PFSK-1 (cell line): ENCODE data around the gene THY1.

ENCODE experiments used
- POLR2AphosphoS5 ChIP-seq: IDR thresholded peaks from 2 replicates; pipeline ENCODE4 v1.6.1; 2012; ENCODE audit warnings: low read depth, mild to moderate bottlenecking, control low read depth, low read length, moderate library complexity
- SIN3A ChIP-seq: IDR thresholded peaks from 2 replicates; pipeline ENCODE4 v1.6.1; 2012; ENCODE audit warnings: mild to moderate bottlenecking, low read length, moderate library complexity, borderline replicate concordance; ENCODE audit not compliant: insufficient read depth
- TAF1 ChIP-seq: IDR thresholded peaks from 2 replicates; pipeline ENCODE4 v1.6.1; 2012; ENCODE audit warnings: low read length, control low read depth, borderline replicate concordance; ENCODE audit not compliant: insufficient read depth
- TF ChIP-seq, protein P1 (sequence below), 2 experiments: IDR thresholded peaks; 2 replicates each; pipeline versions ENCODE4 v1.6.1 to v1.8.0; 2011 to 2012; ENCODE audit warnings: low read depth in 2 of 2, low read length in 2 of 2, control low read depth in 1 of 2, inconsistent platforms in 1 of 2, mild to moderate bottlenecking in 1 of 2, moderate library complexity in 1 of 2; ENCODE audit not compliant: insufficient read depth in 1 of 2

DNA sequence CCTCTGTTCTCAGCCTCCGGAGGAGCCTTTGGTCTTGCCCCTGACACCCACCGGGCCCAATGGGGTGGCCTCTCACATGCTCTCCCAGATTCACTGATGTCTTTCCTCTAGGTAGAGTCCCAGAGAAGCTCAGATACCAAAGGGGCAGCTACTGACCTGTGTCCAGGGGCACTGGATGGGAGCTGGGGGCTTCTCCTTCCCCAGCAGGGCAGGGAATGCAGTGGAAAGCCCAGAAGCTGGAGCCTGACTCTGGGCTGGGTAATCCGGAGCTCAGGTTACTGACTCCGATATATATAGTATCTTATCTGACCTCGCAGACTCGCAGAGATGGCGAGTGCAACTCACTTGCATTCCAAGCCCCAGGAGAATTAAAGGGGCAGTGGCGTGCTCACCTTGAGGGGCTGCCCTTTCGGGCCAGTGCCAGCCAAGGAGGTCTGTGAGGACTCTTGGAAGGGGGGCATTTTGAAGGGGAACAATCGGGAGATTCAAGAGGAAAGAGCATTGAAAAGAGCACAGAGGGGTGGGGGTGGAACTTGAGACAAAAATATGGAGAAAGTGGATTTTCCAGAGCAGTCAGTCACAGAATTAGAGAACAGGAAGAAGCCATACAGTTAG lies 44.0 kb downstream of the THY1 start:
- TF ChIP-seq TAF1 (no peak), SIN3A (no peak), POLR2AphosphoS5 (no peak)
- TF ChIP-seq, protein P1, sequence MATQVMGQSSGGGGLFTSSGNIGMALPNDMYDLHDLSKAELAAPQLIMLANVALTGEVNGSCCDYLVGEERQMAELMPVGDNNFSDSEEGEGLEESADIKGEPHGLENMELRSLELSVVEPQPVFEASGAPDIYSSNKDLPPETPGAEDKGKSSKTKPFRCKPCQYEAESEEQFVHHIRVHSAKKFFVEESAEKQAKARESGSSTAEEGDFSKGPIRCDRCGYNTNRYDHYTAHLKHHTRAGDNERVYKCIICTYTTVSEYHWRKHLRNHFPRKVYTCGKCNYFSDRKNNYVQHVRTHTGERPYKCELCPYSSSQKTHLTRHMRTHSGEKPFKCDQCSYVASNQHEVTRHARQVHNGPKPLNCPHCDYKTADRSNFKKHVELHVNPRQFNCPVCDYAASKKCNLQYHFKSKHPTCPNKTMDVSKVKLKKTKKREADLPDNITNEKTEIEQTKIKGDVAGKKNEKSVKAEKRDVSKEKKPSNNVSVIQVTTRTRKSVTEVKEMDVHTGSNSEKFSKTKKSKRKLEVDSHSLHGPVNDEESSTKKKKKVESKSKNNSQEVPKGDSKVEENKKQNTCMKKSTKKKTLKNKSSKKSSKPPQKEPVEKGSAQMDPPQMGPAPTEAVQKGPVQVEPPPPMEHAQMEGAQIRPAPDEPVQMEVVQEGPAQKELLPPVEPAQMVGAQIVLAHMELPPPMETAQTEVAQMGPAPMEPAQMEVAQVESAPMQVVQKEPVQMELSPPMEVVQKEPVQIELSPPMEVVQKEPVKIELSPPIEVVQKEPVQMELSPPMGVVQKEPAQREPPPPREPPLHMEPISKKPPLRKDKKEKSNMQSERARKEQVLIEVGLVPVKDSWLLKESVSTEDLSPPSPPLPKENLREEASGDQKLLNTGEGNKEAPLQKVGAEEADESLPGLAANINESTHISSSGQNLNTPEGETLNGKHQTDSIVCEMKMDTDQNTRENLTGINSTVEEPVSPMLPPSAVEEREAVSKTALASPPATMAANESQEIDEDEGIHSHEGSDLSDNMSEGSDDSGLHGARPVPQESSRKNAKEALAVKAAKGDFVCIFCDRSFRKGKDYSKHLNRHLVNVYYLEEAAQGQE (IDR thresholded peaks at IDR 0.05; ENCODE audit: insufficient read depth in 1 of 2, low read depth in 2 of 2, low read length in 2 of 2) = no peak
